Peyer's patch (tissue), 4 donors: ENCODE results near the gene ZSCAN30.

ENCODE experiments used
- CTCF ChIP-seq, 6 experiments: fragments of 450-650 bp in 4 of 6; fragments of 200-600 bp in 2 of 6; sonication (generic) in 1 of 6; IDR thresholded peaks; one replicate each; pipeline ENCODE4 v1.5.1; 2017 to 2019; ENCODE audit warnings: antibody characterized with exemption in 6 of 6, mild to moderate bottlenecking in 3 of 6, moderate library complexity in 1 of 6
- POLR2A ChIP-seq, 2 donors: fragments of 450-650 bp; IDR thresholded peaks; one replicate each; pipeline ENCODE4 v1.5.1; 2017; ENCODE audit warnings: antibody characterized with exemption in 2 of 2, mild to moderate bottlenecking in 2 of 2, moderate library complexity in 2 of 2

- no peak for TF ChIP-seq POLR2A (IDR thresholded peaks at IDR 0.05)
- TF ChIP-seq CTCF (IDR thresholded peaks at IDR 0.05): no peak
Observed at GRCh38 chr18:35201256-35201931, 88.6 kb downstream of the ZSCAN30 start.
